Panc1 (cell line): ENCODE data around the gene AMBP. TPM values are rescaled to one million over a fixed set of nuclear protein-coding genes. Genes with fewer than 3 reads are reported as not detected.

ENCODE experiments used
- ATAC-seq: fragments of 200-7000 bp; cut with Tn5 transposase; 2 replicates; pipeline ENCODE4 v1.9.1; 2020; ENCODE audit warnings: mild to moderate bottlenecking, moderate library complexity
- BruUV-seq: library from RNA; stranded (reverse); fragments of 400-500 nt; replicated peaks from 2 replicates; lab custom pipeline; 2021; lab: Mats Ljungman, UMichigan
- CTCF ChIA-PET: fragments of 300-600 bp; sonication (Branson Sonifier 250); formaldehyde crosslinking; loops from one replicate; lab custom pipeline; 2022; ENCODE audit warnings: antibody characterized with exemption; lab: Charles Lee
- POLR2A ChIA-PET: fragments of 300-600 bp; sonication (Branson Sonifier 250); formaldehyde crosslinking; loops from one replicate; lab custom pipeline; 2022; ENCODE audit warnings: antibody characterized with exemption; lab: Charles Lee
- DNase-seq: peaks from one replicate; pipeline ENCODE4 v3.0.0-alpha.2; 2010; ENCODE audit warnings: low read depth, low spot score
- H3K27ac ChIP-seq: 2 replicates; pipeline ENCODE4 v1.5.1; 2011; ENCODE audit warnings: mild to moderate bottlenecking, low read length, inconsistent platforms
- H3K27me3 ChIP-seq: fragments of 200-500 bp; sonication (Bioruptor generic); 2 replicates; pipeline ENCODE4 v1.6.0; 2014; ENCODE audit warnings: low read length, inconsistent platforms; ENCODE audit not compliant: control insufficient read depth, insufficient read depth
- H3K36me3 ChIP-seq: fragments of 200-500 bp; sonication (Bioruptor generic); 2 replicates; pipeline ENCODE4 v1.5.1; 2014; ENCODE audit warnings: inconsistent platforms, mild to moderate bottlenecking, low read length, moderate library complexity; ENCODE audit not compliant: control insufficient read depth, insufficient read depth
- H3K4me1 ChIP-seq: 2 replicates; pipeline ENCODE4 v1.5.1; 2011; ENCODE audit warnings: inconsistent platforms, mild to moderate bottlenecking, low read length, moderate library complexity; ENCODE audit not compliant: control insufficient read depth, insufficient read depth
- H3K4me3 ChIP-seq, 2 experiments: 2 replicates each; pipeline ENCODE4 v1.5.1; 2011 to 2012; ENCODE audit warnings: low read depth in 2 of 2, low read length in 2 of 2, mild to moderate bottlenecking in 2 of 2, inconsistent platforms in 1 of 2, moderate library complexity in 1 of 2
- H3K9me3 ChIP-seq: fragments of 200-500 bp; sonication (Bioruptor generic); 2 replicates; pipeline ENCODE4 v1.5.1; 2014; ENCODE audit warnings: low read depth, mild to moderate bottlenecking, inconsistent platforms, low read length, moderate library complexity; ENCODE audit not compliant: control insufficient read depth, insufficient read depth
- CTCF ChIP-seq: fragments of 450-650 bp; IDR thresholded peaks from 2 replicates; pipeline ENCODE4 v1.5.1; 2017; ENCODE audit warnings: mild to moderate bottlenecking
- POLR2AphosphoS5 ChIP-seq: IDR thresholded peaks from 2 replicates; pipeline ENCODE4 v1.6.1; 2012; ENCODE audit warnings: mild to moderate bottlenecking, low read depth, low read length, moderate library complexity
- REST ChIP-seq, 2 experiments: IDR thresholded peaks; 2 replicates each; pipeline ENCODE4 v1.6.1; 2011 to 2012; ENCODE audit warnings: low read depth in 2 of 2, control low read depth in 1 of 2, low read length in 1 of 2, mild to moderate bottlenecking in 1 of 2, moderate library complexity in 1 of 2; ENCODE audit not compliant: insufficient read depth in 1 of 2
- SIN3A ChIP-seq: IDR thresholded peaks from 2 replicates; pipeline ENCODE4 v1.6.1; 2012; ENCODE audit warnings: low read depth, mild to moderate bottlenecking, low read length, moderate library complexity, borderline replicate concordance; ENCODE audit not compliant: insufficient read depth
- TCF7L2 ChIP-seq: IDR thresholded peaks from 2 replicates; pipeline ENCODE4 v1.6.1; 2011; ENCODE audit warnings: mild to moderate bottlenecking, low read depth, low read length, inconsistent platforms
- in situ Hi-C: cut with HindIII; loops from 2 replicates; pipeline ENCODE4 v1.10.0; 2016; ENCODE audit warnings: low sequenced_read_pairs, low pct_unique_long_range_greater_than_20kb
- intact Hi-C: fragments of 100-400 bp; cut with micrococcal nuclease; formaldehyde crosslinking; loops from one replicate; pipeline ENCODE4 v1.10.0; 2022; ENCODE audit not compliant: unreplicated experiment
- total RNA-seq: library from RNA; stranded (reverse); gene quantifications from one replicate; pipeline ENCODE4 v1.2.1, GENCODE V29; 2021; ENCODE audit not compliant: unreplicated experiment

The AMBP gene
- total RNA-seq, 1 experiment from 2014 or later = 1.7 TPM

- no peak overlapping the region for H3K4me3 ChIP-seq
- no peak for TF ChIP-seq POLR2AphosphoS5
- TF ChIP-seq REST (IDR thresholded peaks at IDR 0.05; ENCODE audit: insufficient read depth in 1 of 2, low read depth in 2 of 2, low read length in 1 of 2) = no peak
- TF ChIP-seq TCF7L2 = no peak
- TF ChIP-seq SIN3A = no peak
- no peak for TF ChIP-seq CTCF
- DNase-seq (no peak), ATAC-seq (no peak)
- H3K27ac ChIP-seq = no peak overlapping the region
- H3K4me1 ChIP-seq = no peaks in the 10 kb centered on the region
- no TSS peak for BruUV-seq
- CTCF ChIA-PET = no interaction called here
- POLR2A ChIA-PET = no interaction called here
- in situ Hi-C loops = no loop called here
- intact Hi-C loops = no loop called here
- H3K9me3 ChIP-seq = no peaks in the 10 kb centered on the region
- H3K27me3 ChIP-seq = no peaks in the 10 kb centered on the region
- no peaks in the 10 kb centered on the region for H3K36me3 ChIP-seq
Measured at GRCh38 chr9:114055894-114056293, 22.2 kb downstream of the AMBP start.

GRCh38 chr9:114055061-114055460 is 23.0 kb downstream of the AMBP start:
- in situ Hi-C loops (no loop called here), intact Hi-C loops (no loop called here)
- ATAC-seq = no peak
- BruUV-seq = no TSS peak
- H3K4me1 ChIP-seq = no peaks in the 10 kb centered on the region
- H3K4me3 ChIP-seq = no peak overlapping the region
- H3K27ac ChIP-seq = no peak overlapping the region
- H3K9me3 ChIP-seq = no peaks in the 10 kb centered on the region
- H3K36me3 ChIP-seq = no peaks in the 10 kb centered on the region
- no peaks in the 10 kb centered on the region for H3K27me3 ChIP-seq
- ChIA-PET POLR2A (no interaction called here), CTCF (no interaction called here)
- TF ChIP-seq TCF7L2 = no peak
- TF ChIP-seq REST (IDR thresholded peaks at IDR 0.05; ENCODE audit: insufficient read depth in 1 of 2, low read depth in 2 of 2, low read length in 1 of 2) = no peak
- TF ChIP-seq POLR2AphosphoS5 = no peak
- TF ChIP-seq CTCF = no peak
- TF ChIP-seq SIN3A = no peak
- no peak for DNase-seq
